ENCODE data around the gene NEUROG1.
A peak's percentile ranks its signal among the peaks of the same experiment; 100 is the strongest.

Gene NEUROG1

DNA sequence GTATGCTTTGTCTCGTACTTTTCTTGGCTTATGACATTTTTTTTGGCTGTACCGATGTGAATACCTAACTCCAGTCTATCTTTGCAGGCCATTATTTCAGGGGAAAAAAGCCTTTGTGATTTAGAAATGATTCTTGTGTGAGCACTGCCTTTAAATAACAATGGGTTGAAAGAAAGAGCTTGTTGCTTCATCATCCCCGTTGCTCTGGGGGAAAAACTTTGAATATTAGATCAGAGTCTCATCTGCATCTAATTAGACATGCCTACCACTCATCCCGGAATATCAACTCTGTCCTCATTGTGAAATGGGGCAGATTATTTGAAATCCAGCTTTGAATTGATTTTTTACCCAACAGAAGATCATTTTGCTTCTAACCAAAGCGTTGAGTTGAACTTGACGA lies 29.5 kb upstream of the NEUROG1 start:
- no peak overlapping the region for H3K27ac ChIP-seq (ENCODE audit: low read length)
- no peak overlapping the region for H3K9ac ChIP-seq (ENCODE audit: low read length)
- H3K4me3 ChIP-seq (ENCODE audit: low read length), result no peak overlapping the region

DNA sequence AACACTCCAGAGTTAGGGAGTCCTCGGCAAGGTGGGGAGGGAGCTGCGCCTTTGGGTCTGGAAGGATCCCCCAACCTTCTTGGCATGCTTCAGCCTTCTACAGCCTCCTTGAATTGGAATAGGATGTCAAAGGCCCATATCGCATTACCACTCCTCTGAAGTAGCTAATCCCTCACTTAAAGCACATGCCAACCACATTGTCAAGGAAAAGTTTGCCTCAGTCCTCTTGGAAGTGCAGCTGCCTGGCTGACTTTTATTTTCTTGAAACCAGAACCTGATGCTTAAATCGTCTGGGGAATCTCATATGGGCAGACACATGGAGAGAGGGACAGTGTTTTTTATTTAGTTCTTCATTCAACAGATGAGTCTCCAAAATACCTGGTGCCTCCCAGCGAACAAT lies 28.6 kb upstream of the NEUROG1 start:
- no peak for DNase-seq
- H3K4me2 ChIP-seq (ENCODE audit: low read depth, low read length), result no peak overlapping the region
- H3K4me3 ChIP-seq (ENCODE audit: low read length), result no peak overlapping the region
- H3K9ac ChIP-seq (ENCODE audit: low read length), result no peak overlapping the region
- no peaks in the 10 kb centered on the region; the same call in 1 of the 2 replicates for H3K27me3 ChIP-seq (replicated peaks; ENCODE audit: insufficient read depth, low read length)
- H3K27ac ChIP-seq (ENCODE audit: low read length), result no peak overlapping the region
- H3K9me2 ChIP-seq (replicated peaks; ENCODE audit: insufficient read depth, low read length), result no peaks in the 10 kb centered on the region
- no peaks in the 10 kb centered on the region for H3K79me2 ChIP-seq (ENCODE audit: low read length)
- no peaks in the 10 kb centered on the region for H3F3A ChIP-seq (ENCODE audit: insufficient read depth, low read length)
- no peaks in the 10 kb centered on the region for H3K36me3 ChIP-seq (replicated peaks; ENCODE audit: insufficient read depth, low read length)
- H3K9me3 ChIP-seq (replicated peaks; ENCODE audit: insufficient read depth, low read length), result no peaks in the 10 kb centered on the region
- no peak overlapping the region for H2AFZ ChIP-seq (ENCODE audit: low read length)
- H4K20me1 ChIP-seq (ENCODE audit: insufficient read depth, low read length), result no peaks in the 10 kb centered on the region
- TF ChIP-seq CTCF (IDR thresholded peaks at IDR 0.05; ENCODE audit: low read length), result no peak
- no peak for TF ChIP-seq EZH2phosphoT487 (IDR thresholded peaks at IDR 0.05; ENCODE audit: low read length)
- TF ChIP-seq EZH2 (optimal IDR thresholded peaks at IDR 0.05; ENCODE audit: low read depth, low read length), result no peak
- H3K4me1 ChIP-seq (ENCODE audit: low read length), result 0 out of 2 replicates have a peak, but pooled peaks cover 2% of the 10 kb centered on the region

More for the DNA sequence above, 29.5 kb upstream of the NEUROG1 start:
- no peak for DNase-seq
- TF ChIP-seq EZH2 (optimal IDR thresholded peaks at IDR 0.05; ENCODE audit: low read depth, low read length) (no peak), CTCF (IDR thresholded peaks at IDR 0.05; ENCODE audit: low read length) (no peak), EZH2phosphoT487 (IDR thresholded peaks at IDR 0.05; ENCODE audit: low read length) (no peak)
- no peaks in the 10 kb centered on the region for H3F3A ChIP-seq (ENCODE audit: insufficient read depth, low read length)
- no peaks in the 10 kb centered on the region for H3K79me2 ChIP-seq (ENCODE audit: low read length)
- H3K9me3 ChIP-seq (replicated peaks; ENCODE audit: insufficient read depth, low read length), result no peaks in the 10 kb centered on the region
- no peak overlapping the region for H3K4me2 ChIP-seq (ENCODE audit: low read depth, low read length)
- H2AFZ ChIP-seq (ENCODE audit: low read length), result no peak overlapping the region
- H4K20me1 ChIP-seq (ENCODE audit: insufficient read depth, low read length), result no peaks in the 10 kb centered on the region
- no peaks in the 10 kb centered on the region; the same call in 1 of the 2 replicates for H3K27me3 ChIP-seq (replicated peaks; ENCODE audit: insufficient read depth, low read length)
- no peaks in the 10 kb centered on the region for H3K9me2 ChIP-seq (replicated peaks; ENCODE audit: insufficient read depth, low read length)
- no peaks in the 10 kb centered on the region for H3K36me3 ChIP-seq (replicated peaks; ENCODE audit: insufficient read depth, low read length)
- 0 out of 2 replicates have a peak, but pooled peaks cover 2% of the 10 kb centered on the region for H3K4me1 ChIP-seq (ENCODE audit: low read length)

- H3K9me3 ChIP-seq (replicated peaks; ENCODE audit: insufficient read depth, low read length), result no peaks in the 10 kb centered on the region
Observed at GRCh38 chr5:135561266-135561665, 25.5 kb upstream of the NEUROG1 start.

More at GRCh38 chr5:135561266-135561665, 25.5 kb upstream of the NEUROG1 start:
- Histone ChIP-seq H3K4me3 (ENCODE audit: low read length) (no peak overlapping the region), H2AFZ (ENCODE audit: low read length) (peak overlapping the region; percentile 92), H3K27ac (ENCODE audit: low read length) (no peak overlapping the region), H3K36me3 (replicated peaks; ENCODE audit: insufficient read depth, low read length) (no peaks in the 10 kb centered on the region), H3K9me2 (replicated peaks; ENCODE audit: insufficient read depth, low read length) (no peaks in the 10 kb centered on the region), H3K4me1 (ENCODE audit: low read length) (0 out of 2 replicates have a peak, but pooled peaks cover 2% of the 10 kb centered on the region), H4K20me1 (ENCODE audit: insufficient read depth, low read length) (no peaks in the 10 kb centered on the region), H3K4me2 (ENCODE audit: low read depth, low read length) (peak overlapping the region; percentile 46; the same call in 1 of the 2 replicates), H3K9ac (ENCODE audit: low read length) (no peak overlapping the region), H3F3A (ENCODE audit: insufficient read depth, low read length) (no peaks in the 10 kb centered on the region), H3K79me2 (ENCODE audit: low read length) (no peaks in the 10 kb centered on the region), H3K27me3 (replicated peaks; ENCODE audit: insufficient read depth, low read length) (no peaks in the 10 kb centered on the region; the same call in 1 of the 2 replicates)
- TF ChIP-seq EZH2phosphoT487 (IDR thresholded peaks at IDR 0.05; ENCODE audit: low read length), result no peak
- no peak for TF ChIP-seq EZH2 (optimal IDR thresholded peaks at IDR 0.05; ENCODE audit: low read depth, low read length)
- TF ChIP-seq CTCF (IDR thresholded peaks at IDR 0.05; ENCODE audit: low read length), result no peak
- no peak for DNase-seq

Measured in MM.1S (cell line).